A172 (cell line): ENCODE data around the gene FLNB. TPM values are rescaled to one million over a fixed set of nuclear protein-coding genes. Genes with fewer than 3 reads are reported as not detected.

ENCODE experiments used
- DNase-seq: peaks from one replicate; pipeline ENCODE4 v3.0.0-alpha.2; 2015; ENCODE audit warnings: low spot score
- total RNA-seq: library from RNA; depleted of rRNA; stranded (reverse); fragments of >200 nt; shearing (Covaris generic); gene quantifications from 2 replicates; pipeline ENCODE4 v1.2.3, GENCODE V29; 2014

Gene FLNB
- total RNA-seq, 1 experiment from 2014 or later = 225 TPM

- DNase-seq = peak; percentile 80
Measured at GRCh38 chr3:58163234-58163633, 155.0 kb downstream of the FLNB start.

DNA sequence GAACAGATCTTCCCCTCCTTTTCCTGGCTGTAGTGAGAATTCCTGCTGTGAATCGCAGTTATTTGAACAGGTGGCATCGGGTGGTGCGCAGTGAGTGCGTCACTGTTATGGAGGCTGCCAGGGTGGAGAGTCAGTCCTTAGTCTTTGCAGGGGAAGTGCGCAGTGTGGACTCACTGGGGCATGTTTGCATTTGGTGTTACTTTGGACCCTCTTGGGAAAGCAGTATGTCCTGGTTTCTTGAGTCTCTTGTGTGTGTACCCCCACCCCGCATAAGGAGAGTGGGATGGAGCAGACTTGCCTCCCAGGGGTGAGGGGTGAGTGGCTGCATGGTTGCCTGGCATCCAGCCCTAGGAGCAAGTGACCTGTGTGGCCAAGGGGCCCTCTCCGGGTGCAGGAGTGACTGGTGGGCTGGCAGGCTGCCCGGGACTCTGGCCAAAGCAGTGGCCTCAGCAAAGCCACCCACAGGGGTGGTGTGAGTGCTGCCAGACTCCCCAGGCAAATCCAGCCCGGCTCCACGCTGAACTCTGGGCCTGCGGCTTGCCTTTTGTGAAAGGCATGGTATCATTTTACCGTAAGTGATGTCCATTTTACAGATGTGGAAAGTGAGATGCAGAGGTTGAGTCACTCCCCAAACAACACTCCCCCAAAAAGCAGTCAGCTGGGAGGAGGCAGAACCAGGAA is 156.1 kb downstream of the FLNB start:
- peak; percentile 83 for DNase-seq

DNA sequence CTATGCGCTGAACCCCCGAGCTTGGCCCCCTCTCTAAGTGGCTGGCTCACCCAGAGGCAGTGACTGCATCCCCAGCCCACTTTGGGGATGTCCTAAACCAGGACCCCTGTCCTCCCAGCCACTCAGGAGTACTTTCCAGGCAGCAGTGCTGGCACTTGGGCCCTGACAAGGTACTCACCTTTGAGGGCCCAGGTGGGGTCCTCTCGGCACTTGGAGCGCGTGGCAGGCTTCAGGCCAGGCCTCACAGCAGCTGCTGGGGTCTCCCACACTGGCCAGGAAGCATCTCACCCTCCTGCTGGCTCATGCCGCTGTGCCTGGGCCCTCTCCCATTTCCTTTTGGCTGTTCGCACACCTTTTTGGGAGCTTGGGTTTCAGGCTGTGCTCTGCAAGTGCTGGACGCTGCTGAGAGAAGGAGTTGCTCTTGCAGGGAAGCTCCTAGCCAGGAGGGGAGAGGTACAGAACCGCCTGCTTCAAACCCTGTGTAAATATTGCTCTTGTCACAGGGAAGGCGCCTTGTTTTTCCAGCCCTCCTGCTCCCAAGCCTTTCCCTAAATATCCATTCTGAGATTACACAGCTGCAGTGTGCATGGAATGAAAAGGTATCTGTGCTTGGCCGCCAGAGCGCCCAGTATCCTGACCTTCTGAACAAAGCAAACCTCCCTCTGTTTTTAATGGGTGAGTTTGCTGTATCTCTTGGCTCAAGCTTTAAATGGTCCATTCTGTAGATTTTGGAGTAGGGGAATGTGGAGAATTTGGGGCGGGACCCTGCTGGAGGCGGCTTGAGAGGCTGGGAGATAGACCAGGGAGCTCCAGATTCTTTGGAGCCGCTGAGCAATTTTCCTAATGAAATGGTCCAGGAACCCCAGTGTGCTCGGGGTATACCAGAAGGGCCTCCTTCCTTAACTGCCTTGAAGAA is 156.9 kb downstream of the FLNB start:
- DNase-seq = no peak

GRCh38 chr3:58167431-58168351 is 159.5 kb downstream of the FLNB start:
- peak; percentile 44 for DNase-seq

GRCh38 chr3:58168498-58168897 is 160.3 kb downstream of the FLNB start:
- DNase-seq = no peak

DNA sequence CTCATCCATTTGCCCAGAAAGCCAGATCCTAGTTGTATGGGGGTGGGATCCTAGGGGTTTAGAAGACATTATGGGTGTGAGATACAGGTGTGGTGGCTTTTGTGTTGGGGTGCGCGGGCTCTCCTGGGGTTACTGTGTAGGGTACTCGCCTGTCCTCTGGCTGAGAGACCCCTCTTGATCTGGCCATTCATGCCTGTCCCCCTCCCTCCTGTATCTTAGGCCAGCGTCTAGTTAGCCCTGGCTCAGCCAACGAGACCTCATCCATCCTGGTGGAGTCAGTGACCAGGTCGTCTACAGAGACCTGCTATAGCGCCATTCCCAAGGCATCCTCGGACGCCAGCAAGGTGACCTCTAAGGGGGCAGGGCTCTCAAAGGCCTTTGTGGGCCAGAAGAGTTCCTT is 161.1 kb downstream of the FLNB start:
- no peak for DNase-seq

- DNase-seq = no peak
Measured at GRCh38 chr3:58170376-58170775, 162.2 kb downstream of the FLNB start.

DNA sequence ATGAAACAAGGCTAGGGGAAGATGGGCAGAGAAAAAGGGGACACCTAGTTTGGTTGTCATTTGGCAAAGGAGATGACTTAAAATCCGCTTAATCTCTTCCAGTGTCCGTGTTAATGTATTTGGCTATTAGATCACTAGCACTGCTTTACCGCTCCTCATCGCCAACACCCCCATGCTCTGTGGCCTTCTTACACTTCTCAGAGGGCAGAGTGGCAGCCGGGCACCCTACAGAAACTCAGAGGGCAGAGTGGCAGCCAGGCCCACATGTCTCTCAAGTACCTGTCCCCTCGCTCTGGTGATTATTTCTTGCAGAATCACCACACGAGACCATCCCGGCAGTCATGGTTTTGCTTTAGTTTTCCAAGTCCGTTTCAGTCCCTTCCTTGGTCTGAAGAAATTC is 162.9 kb downstream of the FLNB start:
- DNase-seq = no peak

DNA sequence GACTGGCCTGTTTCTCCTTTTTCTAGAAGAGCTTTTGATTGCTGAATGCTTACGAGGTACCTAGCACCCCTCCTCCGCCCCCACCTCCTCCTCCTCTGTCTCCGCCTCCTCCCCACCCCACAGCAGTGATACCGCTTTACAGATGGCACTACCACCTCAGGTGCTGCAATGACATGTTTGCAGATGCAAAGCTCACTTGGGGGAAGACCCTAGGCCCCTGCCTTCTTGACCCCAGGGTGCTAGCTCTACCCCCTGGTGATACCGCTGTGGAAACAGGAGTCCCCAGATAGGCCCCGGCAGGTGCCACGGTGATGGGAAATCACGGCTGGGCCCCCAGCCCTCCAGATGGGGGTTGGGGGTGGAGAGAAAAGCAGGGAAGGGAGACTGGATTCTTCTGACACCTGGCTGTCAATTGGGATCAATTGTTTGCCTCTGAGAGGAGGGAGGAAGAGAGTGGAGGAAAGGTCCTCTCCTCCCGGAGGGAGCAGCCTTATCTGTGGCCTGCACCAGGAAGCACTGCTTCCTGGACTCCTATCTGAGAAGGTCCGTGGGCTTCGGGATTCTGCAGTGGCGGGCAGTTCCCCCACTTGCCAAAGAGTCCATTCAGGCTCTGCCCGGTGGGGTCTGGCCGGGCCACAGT is 164.9 kb downstream of the FLNB start:
- DNase-seq = no peak

GRCh38 chr3:58173669-58174398 is 165.6 kb downstream of the FLNB start:
- DNase-seq = no peak

- no peak for DNase-seq
Measured at GRCh38 chr3:58175187-58175436, 166.9 kb downstream of the FLNB start.

DNA sequence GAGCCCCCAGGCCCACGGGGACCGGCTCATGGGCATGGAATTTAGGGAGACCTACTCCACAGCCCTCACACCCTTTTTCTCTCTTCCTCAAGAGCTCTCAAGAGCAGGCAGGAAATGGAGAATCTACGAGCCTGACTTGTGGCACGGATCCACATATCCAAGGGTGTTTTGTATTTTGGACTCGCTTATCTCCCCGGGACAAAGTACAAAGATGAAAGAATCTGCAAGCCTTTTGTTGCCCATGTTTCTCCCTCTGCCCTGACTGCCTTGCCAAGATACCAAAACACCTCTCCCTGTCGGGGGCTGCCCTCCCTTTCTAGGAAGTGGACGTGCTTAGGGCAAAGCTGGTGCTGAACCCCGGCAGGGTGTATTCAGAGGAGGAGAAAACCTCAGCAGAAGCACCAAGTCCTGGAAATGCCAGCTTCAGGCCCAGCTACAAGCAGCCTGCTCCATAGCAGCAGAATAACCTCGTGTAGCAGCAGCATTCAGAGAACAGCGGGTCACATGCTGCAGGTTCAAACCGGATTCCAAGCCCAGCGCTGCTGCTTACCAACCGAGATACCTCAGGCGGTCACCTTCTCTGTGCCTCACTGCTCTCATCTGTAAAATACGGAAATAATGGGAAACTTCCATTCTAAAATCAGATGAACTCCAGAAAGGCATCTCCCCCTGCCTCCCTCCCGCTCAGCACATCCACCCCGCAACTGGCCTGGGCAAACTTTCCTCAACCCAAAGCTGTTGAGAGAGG is 167.4 kb downstream of the FLNB start:
- DNase-seq = no peak

DNA sequence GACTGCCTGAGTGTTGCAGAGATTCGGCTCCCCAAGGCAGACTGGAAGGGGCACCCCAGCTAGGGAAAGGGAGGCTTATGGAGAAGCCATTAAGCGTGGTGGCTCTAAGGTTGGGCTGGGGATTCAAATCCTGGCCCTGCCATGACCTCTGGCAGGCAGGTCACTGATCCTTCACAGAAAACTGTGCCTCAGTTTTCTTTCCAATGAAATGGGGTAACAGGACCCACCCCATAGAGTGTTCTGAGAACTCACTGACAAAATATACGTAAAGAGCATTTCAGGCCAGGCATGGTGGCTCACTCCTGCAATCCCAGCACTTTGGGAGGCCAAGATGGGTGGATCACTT is 167.9 kb downstream of the FLNB start:
- DNase-seq = no peak

DNA sequence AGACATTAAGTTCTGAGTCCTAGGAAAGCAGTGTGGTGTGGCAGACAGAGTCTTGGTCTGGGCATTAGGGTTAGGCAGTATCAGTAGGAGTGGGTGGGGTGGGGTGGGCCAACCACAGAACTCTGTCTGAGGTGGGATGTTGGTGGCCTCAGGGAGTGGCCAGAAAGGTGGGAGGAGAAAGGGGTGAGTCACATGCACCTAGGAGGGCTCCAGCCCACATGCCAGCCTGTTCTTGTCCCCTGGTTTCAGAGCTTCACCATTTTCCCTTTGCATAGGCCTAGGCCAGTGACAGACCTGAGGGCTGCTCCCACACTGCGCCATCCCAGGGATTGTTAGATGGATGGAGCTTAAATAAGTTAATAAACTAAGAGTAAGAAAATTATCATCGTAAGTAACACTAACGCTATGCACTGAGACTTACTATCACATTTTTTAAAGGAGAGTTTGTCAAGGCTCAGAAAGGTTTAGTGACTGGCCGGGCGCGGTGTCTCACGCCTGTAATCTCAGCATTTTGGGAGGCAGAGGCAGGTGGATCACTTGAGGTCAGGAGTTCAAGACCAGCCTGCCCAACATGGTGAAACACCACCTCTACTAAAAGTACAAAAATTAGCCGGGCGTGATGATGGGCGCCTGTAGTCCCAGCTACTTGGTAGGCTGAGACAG is 168.7 kb downstream of the FLNB start:
- no peak for DNase-seq

GRCh38 chr3:58177747-58178527 is 169.7 kb downstream of the FLNB start:
- peak; percentile 37 for DNase-seq

DNA sequence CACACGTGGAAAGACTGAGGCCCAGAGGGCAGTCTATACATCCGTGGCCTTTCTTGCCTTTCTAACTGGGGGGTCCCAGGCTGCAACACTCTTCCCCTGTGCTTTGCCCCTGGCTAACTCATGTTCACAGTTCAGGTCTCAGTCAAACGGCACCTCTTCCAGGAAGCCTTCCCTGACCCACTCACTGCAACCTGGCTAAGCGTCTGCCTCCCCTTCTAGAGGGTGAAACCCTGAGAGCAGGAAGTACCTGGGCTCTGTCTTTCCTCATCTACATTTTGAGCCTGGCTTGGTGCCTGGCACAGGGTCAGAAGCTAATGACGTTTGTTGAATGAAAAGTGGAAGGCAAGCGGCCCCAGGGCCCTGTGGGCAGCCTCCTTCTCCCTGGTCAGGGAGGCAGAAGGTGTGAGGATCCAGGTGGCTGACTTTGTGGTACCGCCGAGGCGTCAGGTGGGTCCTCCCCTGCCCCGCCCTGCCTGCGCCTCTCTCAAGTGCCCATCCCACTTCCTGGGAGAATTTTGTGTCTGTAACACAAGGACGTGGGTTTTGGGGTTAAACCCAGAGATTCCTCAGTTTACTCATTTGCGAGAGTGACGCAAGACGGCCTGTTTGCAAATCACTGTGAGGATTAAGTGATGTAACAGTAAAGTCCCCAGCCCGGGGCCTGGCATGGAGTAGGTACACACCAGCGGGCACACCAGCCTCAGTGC is 170.5 kb downstream of the FLNB start:
- no peak for DNase-seq

DNA sequence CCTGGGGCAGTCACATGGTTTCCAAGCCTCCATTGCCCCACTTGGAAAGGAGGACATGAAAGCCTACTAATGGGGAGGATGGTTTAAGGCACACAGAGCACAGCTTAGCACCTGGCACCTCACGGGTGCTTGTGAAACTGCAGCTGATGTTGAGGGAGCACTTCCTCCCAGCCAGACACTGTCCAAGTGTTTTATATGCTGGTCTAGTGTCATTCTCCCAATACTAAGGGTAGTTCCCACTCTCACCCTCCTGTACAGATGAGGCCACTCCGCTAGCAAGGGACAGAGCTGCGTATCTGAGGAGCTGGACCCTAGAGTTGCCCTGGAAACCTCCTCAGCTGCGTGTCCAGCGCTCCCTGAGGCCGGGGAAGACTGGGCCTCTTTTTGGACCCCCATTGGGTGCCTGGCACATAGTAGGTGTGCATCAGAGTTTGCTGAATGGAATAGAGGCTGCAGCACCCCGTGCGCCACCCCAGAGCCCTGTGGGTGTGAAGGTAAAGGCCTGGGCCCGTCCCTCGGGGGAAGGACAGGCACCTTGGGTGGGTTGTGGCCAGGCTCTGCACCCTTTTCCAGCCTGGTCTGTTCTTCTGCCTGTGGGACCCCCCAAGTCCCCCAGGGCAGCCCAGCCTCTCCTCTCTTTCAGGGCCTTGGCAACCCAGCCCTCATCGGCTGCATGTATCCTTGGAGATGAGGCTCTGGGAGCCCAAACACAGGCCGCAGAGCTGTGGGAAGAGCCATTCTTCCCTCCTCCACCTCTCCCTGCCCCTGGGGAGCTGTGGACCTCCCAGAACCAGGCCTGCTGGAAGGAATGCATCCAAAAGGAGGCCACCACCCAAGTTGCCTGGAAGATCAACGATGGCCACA is 171.2 kb downstream of the FLNB start:
- DNase-seq = no peak
